ENCODE data around the gene RABEP1. TPM values are rescaled to one million over a fixed set of nuclear protein-coding genes. Genes with fewer than 3 reads are reported as not detected.

Gene RABEP1
- total RNA-seq, 1 experiment from 2014 or later, result 24.4 TPM

- no peaks in the 10 kb centered on the region for H4K20me1 ChIP-seq (ENCODE audit: low read length)
- CTCF ChIA-PET, result no interaction called here
- H3K79me2 ChIP-seq (ENCODE audit: low read length), result no peaks in the 10 kb centered on the region
- POLR2A ChIA-PET (ENCODE audit: unreplicated experiment), result no interaction called here
- H2AFZ ChIP-seq (ENCODE audit: low read length), result no peak overlapping the region
- no peaks in the 10 kb centered on the region for H3K9me2 ChIP-seq (replicated peaks; ENCODE audit: low read length)
- H3K4me1 ChIP-seq (ENCODE audit: insufficient read depth, low read length), result peaks cover 7% of the 10 kb centered on the region; the same call in 1 of the 2 replicates
- no peaks in the 10 kb centered on the region for H3K27me3 ChIP-seq (ENCODE audit: low read length)
- intact Hi-C loops (cut with micrococcal nuclease), result no loop called here
- DNase-seq, result peak; percentile 10
- H3K36me3 ChIP-seq (ENCODE audit: low read depth, low read length), result no peaks in the 10 kb centered on the region
- no TSS peak for BruUV-seq (replicated peaks)
- no peaks in the 10 kb centered on the region for H3F3A ChIP-seq (ENCODE audit: low read length, unreplicated experiment)
- TF ChIP-seq CTCF (conservative IDR thresholded peaks at IDR 0.05; ENCODE audit: low read depth, low read length) (no peak), EZH2phosphoT487 (IDR thresholded peaks at IDR 0.05; ENCODE audit: borderline replicate concordance, low read length) (no peak), EZH2 (IDR thresholded peaks at IDR 0.05; ENCODE audit: low read length, unreplicated experiment) (no peak)
- no peaks in the 10 kb centered on the region for H3K9me3 ChIP-seq (ENCODE audit: low read length)
- H3K9ac ChIP-seq (ENCODE audit: low read length), result no peak overlapping the region
- no peak overlapping the region for H3K4me3 ChIP-seq (ENCODE audit: low read length)
- no peak overlapping the region for H3K4me2 ChIP-seq (ENCODE audit: low read length)
- ATAC-seq, result no peak
- H3K27ac ChIP-seq (ENCODE audit: low read length), result no peak overlapping the region
Observed at GRCh38 chr17:5272322-5272721, 9.8 kb upstream of the RABEP1 start.

- Histone ChIP-seq H3K4me2 (ENCODE audit: low read length) (peak overlapping the region; percentile 92), H3K4me3 (ENCODE audit: low read length) (peak overlapping the region; percentile 70), H3K4me1 (ENCODE audit: insufficient read depth, low read length) (peaks cover 15% of the 10 kb centered on the region), H3F3A (ENCODE audit: low read length, unreplicated experiment) (no peaks in the 10 kb centered on the region), H3K9me2 (replicated peaks; ENCODE audit: low read length) (no peaks in the 10 kb centered on the region), H3K36me3 (ENCODE audit: low read depth, low read length) (no peaks in the 10 kb centered on the region), H2AFZ (ENCODE audit: low read length) (peak overlapping the region; percentile 46; the same call in 1 of the 2 replicates), H3K27ac (ENCODE audit: low read length) (no peak overlapping the region), H3K27me3 (ENCODE audit: low read length) (no peaks in the 10 kb centered on the region), H3K9ac (ENCODE audit: low read length) (peak overlapping the region; percentile 58), H4K20me1 (ENCODE audit: low read length) (0 out of 2 replicates have a peak, but pooled peaks cover 6% of the 10 kb centered on the region), H3K79me2 (ENCODE audit: low read length) (peaks cover 52% of the 10 kb centered on the region), H3K9me3 (ENCODE audit: low read length) (no peaks in the 10 kb centered on the region)
- DNase-seq, result no peak
- CTCF ChIA-PET, result no interaction called here
- BruUV-seq (replicated peaks), result TSS peak; percentile 57
- TF ChIP-seq EZH2 (IDR thresholded peaks at IDR 0.05; ENCODE audit: low read length, unreplicated experiment) (no peak), CTCF (conservative IDR thresholded peaks at IDR 0.05; ENCODE audit: low read depth, low read length) (no peak), EZH2phosphoT487 (IDR thresholded peaks at IDR 0.05; ENCODE audit: borderline replicate concordance, low read length) (no peak)
- intact Hi-C loops (cut with micrococcal nuclease), result no loop called here
- peak; percentile 30 for ATAC-seq
- POLR2A ChIA-PET (ENCODE audit: unreplicated experiment), result no interaction called here
Observed at GRCh38 chr17:5282642-5283217, 646 bp downstream of the RABEP1 start.

GRCh38 chr17:5283571-5284315, 1.7 kb downstream of the RABEP1 start:
- 0 out of 2 replicates have a peak, but pooled peaks cover 6% of the 10 kb centered on the region for H4K20me1 ChIP-seq (ENCODE audit: low read length)
- H3K9me3 ChIP-seq (ENCODE audit: low read length), result no peaks in the 10 kb centered on the region
- peak overlapping the region; percentile 70 for H3K4me3 ChIP-seq (ENCODE audit: low read length)
- peaks cover 15% of the 10 kb centered on the region for H3K4me1 ChIP-seq (ENCODE audit: insufficient read depth, low read length)
- H2AFZ ChIP-seq (ENCODE audit: low read length), result no peak overlapping the region; the same call in 1 of the 2 replicates
- intact Hi-C loops (cut with micrococcal nuclease), result no loop called here
- H3K27ac ChIP-seq (ENCODE audit: low read length), result no peak overlapping the region
- H3K9ac ChIP-seq (ENCODE audit: low read length), result peak overlapping the region; percentile 58
- peak; percentile 51 for DNase-seq
- H3F3A ChIP-seq (ENCODE audit: low read length, unreplicated experiment), result no peaks in the 10 kb centered on the region
- H3K36me3 ChIP-seq (ENCODE audit: low read depth, low read length), result no peaks in the 10 kb centered on the region
- peak overlapping the region; percentile 92 for H3K4me2 ChIP-seq (ENCODE audit: low read length)
- peak; percentile 47 for ATAC-seq
- CTCF ChIA-PET, result no interaction called here
- H3K27me3 ChIP-seq (ENCODE audit: low read length), result no peaks in the 10 kb centered on the region
- peaks cover 62% of the 10 kb centered on the region for H3K79me2 ChIP-seq (ENCODE audit: low read length)
- BruUV-seq (replicated peaks), result no TSS peak
- POLR2A ChIA-PET (ENCODE audit: unreplicated experiment), result no interaction called here
- no peaks in the 10 kb centered on the region for H3K9me2 ChIP-seq (replicated peaks; ENCODE audit: low read length)
- TF ChIP-seq CTCF (conservative IDR thresholded peaks at IDR 0.05; ENCODE audit: low read depth, low read length), result no peak
- no peak for TF ChIP-seq EZH2phosphoT487 (IDR thresholded peaks at IDR 0.05; ENCODE audit: borderline replicate concordance, low read length)
- TF ChIP-seq EZH2 (IDR thresholded peaks at IDR 0.05; ENCODE audit: low read length, unreplicated experiment), result no peak
